HEK293 (cell line): Measurements from ENCODE around the gene NOTCH3.

Experiments
- CTCF ChIA-PET: fragments of 350-600 bp; formaldehyde crosslinking; extraction: SDS; loops from one replicate; lab custom pipeline; 2021; ENCODE audit warnings: antibody characterized with exemption; lab: Yijun Ruan, JAX
- POLR2A ChIA-PET: fragments of 300-600 bp; formaldehyde crosslinking; extraction: SDS; loops from one replicate; lab custom pipeline; 2020; ENCODE audit warnings: antibody characterized with exemption, inconsistent platforms; lab: Yijun Ruan, JAX
- H3K27ac ChIP-seq: fragments of 200-500 bp; sonication (Bioruptor generic); 2 replicates; pipeline ENCODE4 v1.5.1; 2014; ENCODE audit warnings: low read depth, low read length, control low read depth, inconsistent platforms; ENCODE audit errors: extremely low read depth
- H3K36me3 ChIP-seq, 2 experiments: fragments of 200-500 bp in 1 of 2; sonication (Bioruptor generic) in 1 of 2; 1 replicate in 1 of 2; 2 replicates in 1 of 2; pipeline ENCODE4 v1.5.1; 2014 to 2017; ENCODE audit warnings: inconsistent platforms in 2 of 2, low read length in 2 of 2; ENCODE audit not compliant: control insufficient read depth in 2 of 2, insufficient read depth in 1 of 2
- H3K4me1 ChIP-seq: fragments of 200-500 bp; sonication (Bioruptor generic); 2 replicates; pipeline ENCODE4 v1.5.1; 2014; ENCODE audit warnings: mild to moderate bottlenecking, low read length, inconsistent platforms; ENCODE audit not compliant: control insufficient read depth, insufficient read depth
- H3K4me3 ChIP-seq: 2 replicates; pipeline ENCODE4 v1.5.1; 2011; ENCODE audit warnings: low read depth, mild to moderate bottlenecking, control low read depth, low read length, moderate library complexity
- H3K9me3 ChIP-seq: fragments of 200-500 bp; sonication (Bioruptor generic); 2 replicates; pipeline ENCODE4 v1.5.1; 2014; ENCODE audit warnings: low read depth, low read length, inconsistent platforms; ENCODE audit not compliant: control insufficient read depth, insufficient read depth
- ATF2 ChIP-seq: fragments of 450-650 bp; formaldehyde crosslinking; IDR thresholded peaks from 2 replicates; pipeline ENCODE4 v1.5.1; 2016; ENCODE audit warnings: missing biosample characterization, missing genetic modification characterization, low read depth
- PRDM2 ChIP-seq: fragments of 450-650 bp; formaldehyde crosslinking; IDR thresholded peaks from 2 replicates; pipeline ENCODE4 v1.5.1; 2016; ENCODE audit warnings: missing biosample characterization, missing genetic modification characterization, borderline replicate concordance
- SP7 ChIP-seq: fragments of 450-650 bp; formaldehyde crosslinking; IDR thresholded peaks from 2 replicates; pipeline ENCODE4 v1.5.1; 2016; ENCODE audit warnings: missing biosample characterization, missing genetic modification characterization
- TRIM28 ChIP-seq: IDR thresholded peaks from 2 replicates; pipeline ENCODE4 v1.6.1; 2011; ENCODE audit warnings: low read length, control low read depth, borderline replicate concordance
- YY1 ChIP-seq: fragments of 450-650 bp; formaldehyde crosslinking; IDR thresholded peaks from 2 replicates; pipeline ENCODE4 v1.5.1; 2018; ENCODE audit warnings: missing biosample characterization, missing genetic modification characterization
- ZBTB8A ChIP-seq: fragments of 450-650 bp; formaldehyde crosslinking; IDR thresholded peaks from 2 replicates; pipeline ENCODE4 v1.5.1; 2016; ENCODE audit warnings: missing biosample characterization, missing genetic modification characterization
- ZNF174 ChIP-seq: fragments of 450-650 bp; formaldehyde crosslinking; IDR thresholded peaks from 2 replicates; pipeline ENCODE4 v1.5.0; 2017; ENCODE audit warnings: missing biosample characterization, mild to moderate bottlenecking, missing genetic modification characterization
- ZNF335 ChIP-seq: fragments of 450-650 bp; formaldehyde crosslinking; conservative IDR thresholded peaks from 2 replicates; pipeline ENCODE4 v1.5.1; 2016; ENCODE audit warnings: missing biosample characterization, missing genetic modification characterization
- ZNF341 ChIP-seq: fragments of 450-650 bp; formaldehyde crosslinking; IDR thresholded peaks from 2 replicates; pipeline ENCODE4; 2016; ENCODE audit warnings: low read depth, missing biosample characterization, missing genetic modification characterization
- ZNF366 ChIP-seq: fragments of 450-650 bp; formaldehyde crosslinking; conservative IDR thresholded peaks from 2 replicates; pipeline ENCODE4 v1.5.1; 2016; ENCODE audit warnings: missing biosample characterization, missing genetic modification characterization
- ZNF398 ChIP-seq: fragments of 450-650 bp; formaldehyde crosslinking; IDR thresholded peaks from 2 replicates; pipeline ENCODE4 v1.5.1; 2017; ENCODE audit warnings: missing biosample characterization, missing genetic modification characterization
- ZNF513 ChIP-seq: fragments of 450-650 bp; IDR thresholded peaks from 2 replicates; pipeline ENCODE4 v1.5.1; 2018; ENCODE audit warnings: missing biosample characterization, missing genetic modification characterization
- ZNF548 ChIP-seq: fragments of 450-650 bp; formaldehyde crosslinking; IDR thresholded peaks from 2 replicates; pipeline ENCODE4 v1.5.1; 2016; ENCODE audit warnings: missing biosample characterization, missing genetic modification characterization
- ZNF585B ChIP-seq: fragments of 450-650 bp; formaldehyde crosslinking; IDR thresholded peaks from 2 replicates; pipeline ENCODE4 v1.5.1; 2016; ENCODE audit warnings: missing biosample characterization, missing genetic modification characterization
- ZNF624 ChIP-seq: fragments of 450-650 bp; formaldehyde crosslinking; IDR thresholded peaks from 2 replicates; pipeline ENCODE4 v1.5.1; 2017; ENCODE audit warnings: missing biosample characterization, missing genetic modification characterization
- ZNF692 ChIP-seq: fragments of 450-650 bp; formaldehyde crosslinking; IDR thresholded peaks from 2 replicates; pipeline ENCODE4 v1.5.1; 2016; ENCODE audit warnings: missing biosample characterization, missing genetic modification characterization
- ZNF701 ChIP-seq: fragments of 450-650 bp; formaldehyde crosslinking; IDR thresholded peaks from 2 replicates; pipeline ENCODE4 v1.5.1; 2016; ENCODE audit warnings: missing biosample characterization, missing genetic modification characterization
- ZNF768 ChIP-seq: fragments of 450-650 bp; formaldehyde crosslinking; IDR thresholded peaks from 2 replicates; pipeline ENCODE4 v1.5.1; 2018; ENCODE audit warnings: missing biosample characterization, mild to moderate bottlenecking, missing genetic modification characterization
- ZSCAN16 ChIP-seq: fragments of 450-650 bp; formaldehyde crosslinking; IDR thresholded peaks from 2 replicates; pipeline ENCODE4 v1.5.1; 2016; ENCODE audit warnings: missing biosample characterization, missing genetic modification characterization

NOTCH3 gene

GRCh38 chr19:15126131-15126910, 74.5 kb downstream of the NOTCH3 start:
- Histone ChIP-seq H3K27ac (no peak overlapping the region), H3K9me3 (no peaks in the 10 kb centered on the region), H3K4me1 (no peaks in the 10 kb centered on the region; the same call in 1 of the 2 replicates), H3K4me3 (peak overlapping the region; percentile 27), H3K36me3 (peaks cover 0 to 14% of the 10 kb centered on the region in 2 experiments; a peak in 1 of 3 replicates)
- ChIA-PET CTCF (interaction anchor here (0.6 to 2.1 kb wide), 4 partner anchors 14 to 370 kb away, joined by 5 to 29 read pairs (median 6); no protein-coding TSS in a partner anchor), POLR2A (interaction anchor here (0.6 to 1.2 kb wide), 4 partner anchors 12 to 73 kb away, joined by 3 read pairs; no protein-coding TSS in a partner anchor)
- no peak for TF ChIP-seq ZNF513
- TF ChIP-seq ZNF174 = no peak
- TF ChIP-seq ZNF692 (tag by site-specific recombination) = no peak
- TF ChIP-seq ZNF624 = no peak
- TF ChIP-seq ZNF585B (tag by site-specific recombination) = no peak
- TF ChIP-seq ZNF768 (tag by site-specific recombination) = no peak
- TF ChIP-seq ZBTB8A (tag by site-specific recombination) = no peak
- TF ChIP-seq ZNF701 (tag by site-specific recombination) = no peak
- no peak for TF ChIP-seq TRIM28
- TF ChIP-seq ZNF366 (tag by site-specific recombination) = no peak
- TF ChIP-seq ZNF341 (tag by site-specific recombination) = no peak
- TF ChIP-seq ZSCAN16 = no peak
- no peak for TF ChIP-seq ZNF548 (tag by site-specific recombination)
- no peak for TF ChIP-seq ZNF398 (tag by site-specific recombination)
- TF ChIP-seq ZNF335 = no peak

- CTCF ChIA-PET = interaction anchor here (0.6 to 2.1 kb wide), 4 partner anchors 13 to 369 kb away, joined by 5 to 29 read pairs (median 6); no protein-coding TSS in a partner anchor
- TF ChIP-seq YY1 (peak; percentile 79; the same call in 1 of the 2 replicates), ZBTB8A (tag by site-specific recombination) (peak; percentile 85), SP7 (tag by site-specific recombination) (peak; percentile 89), ATF2 (peak; percentile 92), PRDM2 (tag by site-specific recombination) (no peak)
Observed at GRCh38 chr19:15125232-15126067, 75.3 kb downstream of the NOTCH3 start.

More at GRCh38 chr19:15125232-15126067, 75.3 kb downstream of the NOTCH3 start:
- Histone ChIP-seq H3K36me3 (peaks cover 0 to 22% of the 10 kb centered on the region in 2 experiments; a peak in 1 of 3 replicates), H3K4me1 (no peaks in the 10 kb centered on the region; the same call in 1 of the 2 replicates), H3K9me3 (no peaks in the 10 kb centered on the region), H3K4me3 (peak overlapping the region; percentile 82), H3K27ac (peak overlapping the region; percentile 1; the same call in 1 of the 2 replicates)
- POLR2A ChIA-PET = interaction anchor here (0.6 kb wide), 2 partner anchors 12 to 74 kb away, joined by 3 read pairs; no protein-coding TSS in a partner anchor
